Measurements from ENCODE around the gene RABL6. TPM values are rescaled to one million over a fixed set of nuclear protein-coding genes. Genes with fewer than 3 reads are reported as not detected.

The RABL6 gene
- total RNA-seq, 2 donors from 2014 or later, result 55.6 to 59.7 TPM

GRCh38 chr9:136857166-136857565, 49.4 kb downstream of the RABL6 start:
- DNase-seq (peak in 2 of 3 donors; percentile 1 to 9), ATAC-seq (no peak)
- Mint-ChIP-seq H3K4me1 (no peaks in the 10 kb centered on the region), H3K36me3 (ENCODE audit: low read depth) (no peaks in the 10 kb centered on the region), H3K27ac (no peak overlapping the region), H3K4me3 (no peak overlapping the region), H3K27me3 (no peaks in the 10 kb centered on the region)
- H3K9me3 ChIP-seq (ENCODE audit: control insufficient read depth, low read length, poor library complexity, severe bottlenecking), result no peaks in the 10 kb centered on the region

- ATAC-seq (no peak), DNase-seq (peak in 2 of 3 donors; percentile 3 to 10)
- no peaks in the 10 kb centered on the region for H3K36me3 Mint-ChIP-seq (ENCODE audit: low read depth)
These were observed 50.0 kb downstream of the RABL6 start for GRCh38 chr9:136857581-136858412.

GRCh38 chr9:136858452-136858843, 50.7 kb downstream of the RABL6 start:
- ATAC-seq, result no peak

More at GRCh38 chr9:136857581-136858412, 50.0 kb downstream of the RABL6 start:
- no peaks in the 10 kb centered on the region for H3K27me3 Mint-ChIP-seq
- H3K27ac Mint-ChIP-seq, result no peak overlapping the region
- no peaks in the 10 kb centered on the region for H3K4me1 Mint-ChIP-seq
- H3K9me3 ChIP-seq (ENCODE audit: control insufficient read depth, low read length, poor library complexity, severe bottlenecking), result no peaks in the 10 kb centered on the region
- H3K4me3 Mint-ChIP-seq, result no peak overlapping the region

GRCh38 chr9:136858844-136859757, 51.4 kb downstream of the RABL6 start:
- no peak for ATAC-seq
- H3K4me3 Mint-ChIP-seq, result no peak overlapping the region
- no peak overlapping the region for H3K27ac Mint-ChIP-seq
- H3K9me3 ChIP-seq (ENCODE audit: control insufficient read depth, low read length, poor library complexity, severe bottlenecking), result no peaks in the 10 kb centered on the region
- peak in 1 of 3 donors; percentile 3 for DNase-seq
- no peaks in the 10 kb centered on the region for H3K27me3 Mint-ChIP-seq
- no peaks in the 10 kb centered on the region for H3K4me1 Mint-ChIP-seq
- no peaks in the 10 kb centered on the region for H3K36me3 Mint-ChIP-seq (ENCODE audit: low read depth)

More at GRCh38 chr9:136858452-136858843, 50.7 kb downstream of the RABL6 start:
- Mint-ChIP-seq H3K36me3 (ENCODE audit: low read depth) (no peaks in the 10 kb centered on the region), H3K27me3 (no peaks in the 10 kb centered on the region), H3K4me3 (no peak overlapping the region), H3K4me1 (no peaks in the 10 kb centered on the region), H3K27ac (no peak overlapping the region)
- peak in 1 of 3 donors; percentile 2 for DNase-seq
- H3K9me3 ChIP-seq (ENCODE audit: control insufficient read depth, low read length, poor library complexity, severe bottlenecking), result no peaks in the 10 kb centered on the region

GRCh38 chr9:136860529-136860928, 52.8 kb downstream of the RABL6 start:
- ATAC-seq (no peak), DNase-seq (peak in 1 of 3 donors; percentile 3)
- Mint-ChIP-seq H3K27ac (no peak overlapping the region), H3K4me1 (peaks cover 5% of the 10 kb centered on the region), H3K27me3 (no peaks in the 10 kb centered on the region), H3K36me3 (ENCODE audit: low read depth) (no peaks in the 10 kb centered on the region), H3K4me3 (no peak overlapping the region)
- H3K9me3 ChIP-seq (ENCODE audit: control insufficient read depth, low read length, poor library complexity, severe bottlenecking), result no peaks in the 10 kb centered on the region

- Mint-ChIP-seq H3K4me1 (peaks cover 8% of the 10 kb centered on the region), H3K36me3 (ENCODE audit: low read depth) (no peaks in the 10 kb centered on the region), H3K27ac (no peak overlapping the region), H3K27me3 (no peaks in the 10 kb centered on the region), H3K4me3 (no peak overlapping the region)
- DNase-seq, result peak in 1 of 3 donors; percentile 3
- ATAC-seq, result no peak
- H3K9me3 ChIP-seq (ENCODE audit: control insufficient read depth, low read length, poor library complexity, severe bottlenecking), result no peaks in the 10 kb centered on the region
These were observed 53.5 kb downstream of the RABL6 start for GRCh38 chr9:136860933-136861873.

- no peaks in the 10 kb centered on the region for H3K9me3 ChIP-seq (ENCODE audit: control insufficient read depth, low read length, poor library complexity, severe bottlenecking)
- Mint-ChIP-seq H3K4me3 (no peak overlapping the region), H3K27ac (no peak overlapping the region), H3K36me3 (ENCODE audit: low read depth) (no peaks in the 10 kb centered on the region), H3K4me1 (peaks cover 8% of the 10 kb centered on the region), H3K27me3 (no peaks in the 10 kb centered on the region)
- DNase-seq (peak in 1 of 3 donors; percentile 2), ATAC-seq (no peak)
These were observed 54.2 kb downstream of the RABL6 start for GRCh38 chr9:136861874-136862457.

GRCh38 chr9:136862849-136863622, 55.3 kb downstream of the RABL6 start:
- no peaks in the 10 kb centered on the region for H3K36me3 Mint-ChIP-seq (ENCODE audit: low read depth)
- H3K9me3 ChIP-seq (ENCODE audit: control insufficient read depth, low read length, poor library complexity, severe bottlenecking), result no peaks in the 10 kb centered on the region
- H3K4me1 Mint-ChIP-seq, result peaks cover 8% of the 10 kb centered on the region
- no peak for DNase-seq
- peak overlapping the region; percentile 8 for H3K27ac Mint-ChIP-seq
- no peak overlapping the region for H3K4me3 Mint-ChIP-seq
- no peaks in the 10 kb centered on the region for H3K27me3 Mint-ChIP-seq
- no peak for ATAC-seq

GRCh38 chr9:136863623-136864273, 56.0 kb downstream of the RABL6 start:
- no peak for DNase-seq
- H3K4me1 Mint-ChIP-seq, result peaks cover 8% of the 10 kb centered on the region
- no peak for ATAC-seq
- H3K36me3 Mint-ChIP-seq (ENCODE audit: low read depth), result no peaks in the 10 kb centered on the region
- peak overlapping the region; percentile 8 for H3K27ac Mint-ChIP-seq
- H3K27me3 Mint-ChIP-seq, result no peaks in the 10 kb centered on the region
- H3K9me3 ChIP-seq (ENCODE audit: control insufficient read depth, low read length, poor library complexity, severe bottlenecking), result no peaks in the 10 kb centered on the region
- H3K4me3 Mint-ChIP-seq, result no peak overlapping the region

- H3K27ac Mint-ChIP-seq, result peak overlapping the region; percentile 84
- ATAC-seq, result no peak
- peak overlapping the region; percentile 95 for H3K4me3 Mint-ChIP-seq
- no peaks in the 10 kb centered on the region for H3K27me3 Mint-ChIP-seq
- no peak for DNase-seq
- no peaks in the 10 kb centered on the region for H3K36me3 Mint-ChIP-seq (ENCODE audit: low read depth)
- peaks cover 8% of the 10 kb centered on the region for H3K4me1 Mint-ChIP-seq
- no peaks in the 10 kb centered on the region for H3K9me3 ChIP-seq (ENCODE audit: control insufficient read depth, low read length, poor library complexity, severe bottlenecking)
These were observed 57.5 kb downstream of the RABL6 start for GRCh38 chr9:136865041-136865767.

- Mint-ChIP-seq H3K36me3 (ENCODE audit: low read depth) (no peaks in the 10 kb centered on the region), H3K27ac (peak overlapping the region; percentile 84), H3K27me3 (no peaks in the 10 kb centered on the region), H3K4me1 (peaks cover 8% of the 10 kb centered on the region), H3K4me3 (peak overlapping the region; percentile 95)
- no peak for DNase-seq
- peak; percentile 10 for ATAC-seq
- H3K9me3 ChIP-seq (ENCODE audit: control insufficient read depth, low read length, poor library complexity, severe bottlenecking), result no peaks in the 10 kb centered on the region
These were observed 58.0 kb downstream of the RABL6 start for GRCh38 chr9:136865768-136866103.

All from T-helper 17 cell (primary cell).